ENCODE data around the gene GUCY2F.

DNA sequence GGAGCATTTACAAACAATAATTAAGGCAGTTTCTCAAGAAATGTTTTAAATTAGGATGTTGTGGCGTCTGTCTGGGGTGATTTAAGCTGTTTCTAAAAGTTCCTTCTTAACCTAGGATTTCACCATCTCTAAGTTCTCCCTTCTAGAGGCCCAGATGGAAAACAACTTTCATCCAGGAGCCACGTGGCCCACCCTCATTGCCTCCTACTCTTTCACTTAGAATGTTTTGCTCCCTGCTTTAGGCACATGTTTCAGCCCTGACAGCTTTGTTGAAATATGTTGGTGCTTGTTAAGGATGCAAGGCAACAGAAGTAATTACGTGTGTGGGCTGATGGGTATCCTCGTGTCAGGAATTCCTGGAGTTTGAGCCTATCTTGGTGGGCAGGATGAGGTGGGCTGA lies 131.3 kb downstream of the GUCY2F start:
- no peak for TF ChIP-seq EZH2phosphoT487 (conservative IDR thresholded peaks at IDR 0.05; ENCODE audit: low read length)
- TF ChIP-seq, protein P1, sequence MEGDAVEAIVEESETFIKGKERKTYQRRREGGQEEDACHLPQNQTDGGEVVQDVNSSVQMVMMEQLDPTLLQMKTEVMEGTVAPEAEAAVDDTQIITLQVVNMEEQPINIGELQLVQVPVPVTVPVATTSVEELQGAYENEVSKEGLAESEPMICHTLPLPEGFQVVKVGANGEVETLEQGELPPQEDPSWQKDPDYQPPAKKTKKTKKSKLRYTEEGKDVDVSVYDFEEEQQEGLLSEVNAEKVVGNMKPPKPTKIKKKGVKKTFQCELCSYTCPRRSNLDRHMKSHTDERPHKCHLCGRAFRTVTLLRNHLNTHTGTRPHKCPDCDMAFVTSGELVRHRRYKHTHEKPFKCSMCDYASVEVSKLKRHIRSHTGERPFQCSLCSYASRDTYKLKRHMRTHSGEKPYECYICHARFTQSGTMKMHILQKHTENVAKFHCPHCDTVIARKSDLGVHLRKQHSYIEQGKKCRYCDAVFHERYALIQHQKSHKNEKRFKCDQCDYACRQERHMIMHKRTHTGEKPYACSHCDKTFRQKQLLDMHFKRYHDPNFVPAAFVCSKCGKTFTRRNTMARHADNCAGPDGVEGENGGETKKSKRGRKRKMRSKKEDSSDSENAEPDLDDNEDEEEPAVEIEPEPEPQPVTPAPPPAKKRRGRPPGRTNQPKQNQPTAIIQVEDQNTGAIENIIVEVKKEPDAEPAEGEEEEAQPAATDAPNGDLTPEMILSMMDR (IDR thresholded peaks at IDR 0.05; ENCODE audit: insufficient read depth, low read length, poor library complexity, severe bottlenecking), result no peak
